Fibroblast of gingiva (primary cell): ENCODE data around the gene JMJD7.

Source experiments
- DNase-seq: peaks from one replicate; pipeline ENCODE4 v3.0.0-alpha.2; 2011; ENCODE audit warnings: low read depth

Gene JMJD7

GRCh38 chr15:41827880-41828806 is at the start of gene JMJD7:
Gene JMJD7, plus strand, starts transcription at chr15:41828092. Its CDS starts 33 bp downstream, at chr15:41828125.
- DNase-seq = peak; percentile 84

GRCh38 chr15:41778521-41778920 is 49.4 kb upstream of the JMJD7 start:
- DNase-seq = no peak

GRCh38 chr15:41779662-41780157 is 48.2 kb upstream of the JMJD7 start:
- no peak for DNase-seq

- DNase-seq = no peak
These were observed 47.6 kb upstream of the JMJD7 start for GRCh38 chr15:41780266-41780665.

- DNase-seq = no peak
These were observed 47.2 kb upstream of the JMJD7 start for GRCh38 chr15:41780727-41781126.

- DNase-seq = no peak
These were observed 45.3 kb upstream of the JMJD7 start for GRCh38 chr15:41782371-41783282.

- DNase-seq = no peak
These were observed 44.6 kb upstream of the JMJD7 start for GRCh38 chr15:41783296-41783695.

GRCh38 chr15:41788262-41788661 is 39.6 kb upstream of the JMJD7 start:
- DNase-seq = no peak

GRCh38 chr15:41789236-41789635 is 38.7 kb upstream of the JMJD7 start:
- no peak for DNase-seq

- DNase-seq = no peak
These were observed 38.2 kb upstream of the JMJD7 start for GRCh38 chr15:41789662-41790061.

- no peak for DNase-seq
These were observed 37.7 kb upstream of the JMJD7 start for GRCh38 chr15:41790169-41790568.

- DNase-seq = peak; percentile 53
These were observed 36.9 kb upstream of the JMJD7 start for GRCh38 chr15:41790756-41791546.

GRCh38 chr15:41791547-41791937 is 36.4 kb upstream of the JMJD7 start:
- no peak for DNase-seq

GRCh38 chr15:41792000-41792637 is 35.8 kb upstream of the JMJD7 start:
- no peak for DNase-seq

GRCh38 chr15:41794081-41794480 is 33.8 kb upstream of the JMJD7 start:
- peak; percentile 58 for DNase-seq

- DNase-seq = peak; percentile 94
These were observed 31.7 kb upstream of the JMJD7 start for GRCh38 chr15:41795996-41796856.

GRCh38 chr15:41797201-41797944 is 30.5 kb upstream of the JMJD7 start:
- DNase-seq = no peak

GRCh38 chr15:41798607-41799487 is 29.0 kb upstream of the JMJD7 start:
- no peak for DNase-seq

- DNase-seq = no peak
These were observed 28.4 kb upstream of the JMJD7 start for GRCh38 chr15:41799488-41799805.
